A673 (cell line): ENCODE measurements around the gene ITGB3. TPM values are rescaled to one million over a fixed set of nuclear protein-coding genes. Genes with fewer than 3 reads are reported as not detected.
A peak's percentile ranks its signal among the peaks of the same experiment; 100 is the strongest.

Experiments used
- Bru-seq: library from RNA; stranded (reverse); fragments of 400-500 nt; gene quantifications from one replicate; lab custom pipeline; 2021; lab: Mats Ljungman, UMichigan
- BruChase-seq, 2 experiments: library from RNA; stranded (reverse); fragments of 400-500 nt; gene quantifications; one replicate each; lab custom pipeline; 2021; lab: Mats Ljungman, UMichigan
- BruUV-seq: library from RNA; stranded (reverse); fragments of 400-500 nt; replicated peaks from 2 replicates; lab custom pipeline; 2021; lab: Mats Ljungman, UMichigan
- CTCF ChIA-PET: fragments of 300-600 bp; sonication (Branson Sonifier 250); formaldehyde crosslinking; loops from one replicate; lab custom pipeline; 2022; ENCODE audit warnings: antibody characterized with exemption; lab: Charles Lee
- POLR2A ChIA-PET: fragments of 300-600 bp; sonication (Branson Sonifier 250); formaldehyde crosslinking; loops from one replicate; lab custom pipeline; 2022; ENCODE audit warnings: antibody characterized with exemption; ENCODE audit not compliant: low non-redundant PET; lab: Charles Lee
- DNase-seq: peaks from one replicate; pipeline ENCODE4 v3.0.0-alpha.2; 2015; ENCODE audit warnings: low spot score
- H3K27ac ChIP-seq: fragments of 200-600 bp; sonication (generic); 2 replicates; pipeline ENCODE4 v1.5.1; 2016; ENCODE audit warnings: mixed run types, low read depth, mild to moderate bottlenecking, mixed read lengths, antibody characterized with exemption, low read length; ENCODE audit not compliant: poor library complexity, severe bottlenecking
- H3K27me3 ChIP-seq: fragments of 200-600 bp; sonication (generic); replicated peaks from 2 replicates; pipeline ENCODE4 v1.6.1; 2017; ENCODE audit warnings: mixed run types, low read depth, mild to moderate bottlenecking, mixed read lengths, antibody characterized with exemption, low read length; ENCODE audit not compliant: insufficient read depth, poor library complexity
- H3K36me3 ChIP-seq: fragments of 200-600 bp; sonication (generic); 2 replicates; pipeline ENCODE4 v1.6.1; 2016; ENCODE audit warnings: mixed run types, mild to moderate bottlenecking, mixed read lengths, antibody characterized with exemption, low read length; ENCODE audit not compliant: insufficient read depth, poor library complexity, severe bottlenecking
- H3K4me1 ChIP-seq: fragments of 200-600 bp; sonication (generic); 2 replicates; pipeline ENCODE4 v1.6.1; 2017; ENCODE audit warnings: mixed run types, mild to moderate bottlenecking, mixed read lengths, antibody characterized with exemption, low read length; ENCODE audit not compliant: insufficient read depth, poor library complexity, severe bottlenecking
- H3K4me3 ChIP-seq: fragments of 200-600 bp; sonication (generic); 2 replicates; pipeline ENCODE4 v1.5.1; 2016; ENCODE audit warnings: low read depth, mixed run types, mild to moderate bottlenecking, mixed read lengths, low read length; ENCODE audit not compliant: poor library complexity, severe bottlenecking
- H3K9me3 ChIP-seq: fragments of 200-600 bp; sonication (generic); 2 replicates; pipeline ENCODE4 v1.6.1; 2016; ENCODE audit warnings: mixed run types, low read depth, mild to moderate bottlenecking, mixed read lengths, antibody characterized with exemption, low read length; ENCODE audit not compliant: poor library complexity, severe bottlenecking
- EZH2 ChIP-seq: fragments of 200-600 bp; sonication (generic); IDR thresholded peaks from 2 replicates; pipeline ENCODE4 v1.6.1; 2017; ENCODE audit warnings: borderline replicate concordance, low read depth, mild to moderate bottlenecking, mixed read lengths, antibody characterized with exemption, low read length; ENCODE audit not compliant: poor library complexity, severe bottlenecking
- intact Hi-C: fragments of 100-400 bp; cut with micrococcal nuclease; formaldehyde crosslinking; loops from one replicate; pipeline ENCODE4 v1.10.0; 2022; ENCODE audit not compliant: unreplicated experiment
- long read RNA-seq: library from polyadenylated mRNA; stranded (forward); transcript quantifications from one replicate; pipeline ENCODE4 v2.0.0, GENCODE V29; 2022
- total RNA-seq: library from RNA; stranded (reverse); gene quantifications from 2 replicates; pipeline ENCODE4 v1.2.3, GENCODE V29; 2021
- TF ChIP-seq, protein P1 (sequence below): fragments of 300-800, 200-600 bp; sonication (generic); conservative IDR thresholded peaks from 2 replicates; pipeline ENCODE4 v1.5.1; 2017; ENCODE audit warnings: low read depth, mild to moderate bottlenecking, antibody characterized with exemption, low read length, moderate library complexity, mixed read lengths

The ITGB3 gene
- total RNA-seq (not detected in 2 replicates), Bru-seq, nascent RNA (not detected), BruChase-seq, experiment 1, labeled RNA remaining after a 2-hour chase (percentile 24 among the genes with signal in this experiment), BruChase-seq, experiment 2, labeled RNA remaining after a 6-hour chase (not detected)
- long read RNA-seq = 0 reads

DNA sequence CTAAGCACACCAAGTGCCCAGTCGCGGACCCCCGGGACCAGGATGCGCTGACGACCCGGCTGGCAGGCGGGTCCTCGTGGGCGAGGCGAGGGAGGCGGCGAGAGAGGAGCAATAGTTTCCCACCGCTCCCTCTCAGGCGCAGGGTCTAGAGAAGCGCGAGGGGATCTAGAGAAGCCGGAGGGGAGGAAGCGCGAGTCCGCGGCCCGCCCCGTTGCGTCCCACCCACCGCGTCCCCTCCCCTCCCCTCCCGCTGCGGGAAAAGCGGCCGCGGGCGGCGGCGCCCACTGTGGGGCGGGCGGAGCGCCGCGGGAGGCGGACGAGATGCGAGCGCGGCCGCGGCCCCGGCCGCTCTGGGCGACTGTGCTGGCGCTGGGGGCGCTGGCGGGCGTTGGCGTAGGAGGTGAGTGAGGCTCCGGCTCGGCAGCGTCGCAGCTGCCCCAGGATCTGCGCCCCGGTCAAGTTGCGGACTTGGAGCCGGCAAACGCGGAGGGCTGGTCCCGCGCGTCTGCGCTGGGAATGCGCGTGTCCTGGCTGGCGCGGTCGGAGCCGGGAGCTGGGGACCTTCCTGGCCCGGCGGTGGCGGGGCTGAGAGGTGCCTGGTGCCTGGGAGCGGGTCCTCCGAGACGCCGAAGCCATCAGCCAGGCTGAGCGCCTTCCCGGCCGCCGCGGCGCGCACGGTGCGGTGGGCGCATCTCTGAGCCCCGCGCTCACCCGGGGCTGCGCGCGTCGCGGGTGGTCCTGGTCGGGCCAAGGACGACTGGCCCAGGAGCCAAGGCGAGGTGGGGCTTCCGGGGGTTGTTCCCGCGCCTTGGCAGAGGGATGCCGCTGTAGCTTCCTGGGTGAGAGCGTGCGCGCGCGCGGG is at the start of gene ITGB3:
Gene ITGB3 (plus strand): TSS at position 287 of the 862 bp plus-strand sequence. CDS start 35 bp downstream, at position 322.
- no peaks in the 10 kb centered on the region for H3K4me1 ChIP-seq
- no peak for TF ChIP-seq EZH2
- TF ChIP-seq, protein P1, sequence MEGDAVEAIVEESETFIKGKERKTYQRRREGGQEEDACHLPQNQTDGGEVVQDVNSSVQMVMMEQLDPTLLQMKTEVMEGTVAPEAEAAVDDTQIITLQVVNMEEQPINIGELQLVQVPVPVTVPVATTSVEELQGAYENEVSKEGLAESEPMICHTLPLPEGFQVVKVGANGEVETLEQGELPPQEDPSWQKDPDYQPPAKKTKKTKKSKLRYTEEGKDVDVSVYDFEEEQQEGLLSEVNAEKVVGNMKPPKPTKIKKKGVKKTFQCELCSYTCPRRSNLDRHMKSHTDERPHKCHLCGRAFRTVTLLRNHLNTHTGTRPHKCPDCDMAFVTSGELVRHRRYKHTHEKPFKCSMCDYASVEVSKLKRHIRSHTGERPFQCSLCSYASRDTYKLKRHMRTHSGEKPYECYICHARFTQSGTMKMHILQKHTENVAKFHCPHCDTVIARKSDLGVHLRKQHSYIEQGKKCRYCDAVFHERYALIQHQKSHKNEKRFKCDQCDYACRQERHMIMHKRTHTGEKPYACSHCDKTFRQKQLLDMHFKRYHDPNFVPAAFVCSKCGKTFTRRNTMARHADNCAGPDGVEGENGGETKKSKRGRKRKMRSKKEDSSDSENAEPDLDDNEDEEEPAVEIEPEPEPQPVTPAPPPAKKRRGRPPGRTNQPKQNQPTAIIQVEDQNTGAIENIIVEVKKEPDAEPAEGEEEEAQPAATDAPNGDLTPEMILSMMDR = peak; percentile 26; the same call in 1 of the 2 replicates
- H3K4me3 ChIP-seq = peak within 1 kb of the TSS; percentile 40
- BruUV-seq = no TSS peak
- H3K9me3 ChIP-seq = no peaks in the 10 kb centered on the region
- no peak within 1 kb of the TSS for H3K27ac ChIP-seq
- intact Hi-C loops = no loop called here
- H3K27me3 ChIP-seq = peaks cover 13% of the 10 kb centered on the region
- ChIA-PET POLR2A (no interaction called here), CTCF (no interaction called here)
- no peaks in the 10 kb centered on the region for H3K36me3 ChIP-seq
- DNase-seq = peak; percentile 48

DNA sequence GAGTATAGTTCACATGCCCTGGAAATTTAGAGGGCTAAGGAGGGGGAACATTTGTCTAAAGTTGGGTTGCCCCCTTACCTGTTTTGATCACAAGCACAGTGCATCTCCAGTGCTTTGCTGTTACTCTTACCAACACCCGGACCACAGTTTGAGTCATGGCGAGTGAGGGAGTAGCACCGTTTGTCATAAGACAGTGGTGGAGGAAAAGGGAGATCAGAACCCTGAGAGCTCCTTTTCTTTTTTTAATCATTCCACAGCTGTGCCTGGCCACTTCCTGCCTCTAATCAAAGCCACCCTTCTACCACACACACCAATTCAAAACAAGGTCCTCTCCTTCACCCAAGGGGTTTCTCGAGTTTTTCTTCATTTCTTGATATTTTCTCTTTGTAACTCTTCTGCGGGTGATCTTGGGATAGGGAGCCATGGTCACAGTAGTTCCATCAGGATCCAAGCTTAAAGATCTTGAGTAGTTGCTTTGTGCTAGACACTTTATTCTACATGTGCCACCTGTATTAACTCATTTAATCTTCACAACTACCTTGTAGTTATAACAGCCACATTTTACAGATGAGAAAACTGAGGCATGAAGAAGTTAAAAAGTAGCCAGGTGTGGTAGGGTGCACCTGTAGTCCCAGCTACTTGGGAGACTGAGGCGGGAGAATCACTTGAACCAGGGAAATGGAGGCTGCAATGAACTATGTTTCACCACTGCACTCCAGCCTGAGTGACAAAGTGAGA is 49.5 kb upstream of the ITGB3 start:
- no peaks in the 10 kb centered on the region for H3K36me3 ChIP-seq
- no peaks in the 10 kb centered on the region for H3K9me3 ChIP-seq
- no peak for DNase-seq
- no peak for TF ChIP-seq EZH2
- TF ChIP-seq, protein P1 = no peak
- H3K4me1 ChIP-seq = no peaks in the 10 kb centered on the region
- ChIA-PET POLR2A (no interaction called here), CTCF (no interaction called here)
- no peak overlapping the region for H3K27ac ChIP-seq
- intact Hi-C loops = no loop called here
- no TSS peak for BruUV-seq
- H3K4me3 ChIP-seq = no peak overlapping the region
- H3K27me3 ChIP-seq = no peaks in the 10 kb centered on the region

- CTCF ChIA-PET = no interaction called here
- DNase-seq = no peak
- Histone ChIP-seq H3K4me3 (no peak overlapping the region), H3K27me3 (no peaks in the 10 kb centered on the region), H3K27ac (no peak overlapping the region), H3K4me1 (no peaks in the 10 kb centered on the region), H3K9me3 (no peaks in the 10 kb centered on the region), H3K36me3 (no peaks in the 10 kb centered on the region)
- TF ChIP-seq EZH2 = no peak
- TF ChIP-seq, protein P1 = no peak
- no TSS peak for BruUV-seq
- POLR2A ChIA-PET = no interaction called here
- intact Hi-C loops = no loop called here
These were observed 48.8 kb upstream of the ITGB3 start for GRCh38 chr17:47204722-47205418.
